ENCODE results near the gene P4HB. TPM values are rescaled to one million over a fixed set of nuclear protein-coding genes. Genes with fewer than 3 reads are reported as not detected.

P4HB gene
- total RNA-seq, 1 donor from 2014 or later: 203 TPM

DNA sequence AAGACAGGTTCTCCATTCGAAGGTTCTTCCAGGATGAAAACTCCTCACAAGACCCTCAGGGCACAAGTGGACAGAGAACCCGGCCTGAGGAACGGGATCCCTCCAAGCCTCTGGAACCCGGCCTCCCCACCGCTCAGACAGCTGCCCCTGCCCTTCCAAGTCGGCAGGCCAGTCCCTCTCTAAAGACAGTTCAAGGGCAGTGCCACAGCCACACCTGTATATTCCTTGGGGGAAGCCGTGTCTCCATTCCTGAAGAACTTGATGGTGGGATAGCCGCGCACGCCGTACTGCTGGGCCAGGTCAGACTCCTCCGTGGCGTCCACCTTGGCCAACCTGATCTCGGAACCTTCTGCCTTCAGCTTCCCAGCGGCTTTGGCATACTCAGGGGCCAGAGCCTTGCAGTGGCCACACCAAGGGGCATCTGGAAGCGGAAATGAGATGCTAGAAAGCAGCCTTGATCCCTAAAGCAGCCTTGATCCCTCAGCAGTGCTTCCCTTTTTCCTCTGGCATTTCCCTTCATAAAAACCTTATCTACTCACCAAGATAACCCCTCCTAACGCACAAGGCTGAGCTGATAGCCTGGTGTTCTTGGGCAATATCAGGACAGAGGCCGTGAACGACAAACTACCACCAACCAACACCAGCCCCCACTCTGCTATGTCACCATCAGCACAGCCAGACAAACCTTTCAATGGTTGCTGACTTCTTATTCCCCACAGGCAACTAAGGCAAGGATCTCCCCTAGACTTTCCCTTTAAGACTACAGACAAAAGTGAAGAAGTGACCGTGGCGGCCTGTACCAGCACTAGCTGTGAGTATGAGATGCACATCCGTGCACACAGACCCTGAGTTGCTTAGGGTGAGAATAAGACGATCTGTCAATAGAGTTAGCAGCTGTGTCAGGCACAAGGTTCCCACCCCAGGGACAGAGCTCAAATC is 1.1 kb downstream of the P4HB start:
- Mint-ChIP-seq H3K9me3 (no peaks in the 10 kb centered on the region), H3K27me3 (ENCODE audit: insufficient read depth, low read depth) (peaks cover 6% of the 10 kb centered on the region), H3K27ac (peak overlapping the region; percentile 91), H3K4me3 (peak overlapping the region; percentile 95), H3K4me1 (peaks cover 20% of the 10 kb centered on the region), H3K36me3 (peaks cover 17% of the 10 kb centered on the region)
- no peak for TF ChIP-seq EZH2phosphoT487 (IDR thresholded peaks at IDR 0.05)
- TF ChIP-seq, protein P1, sequence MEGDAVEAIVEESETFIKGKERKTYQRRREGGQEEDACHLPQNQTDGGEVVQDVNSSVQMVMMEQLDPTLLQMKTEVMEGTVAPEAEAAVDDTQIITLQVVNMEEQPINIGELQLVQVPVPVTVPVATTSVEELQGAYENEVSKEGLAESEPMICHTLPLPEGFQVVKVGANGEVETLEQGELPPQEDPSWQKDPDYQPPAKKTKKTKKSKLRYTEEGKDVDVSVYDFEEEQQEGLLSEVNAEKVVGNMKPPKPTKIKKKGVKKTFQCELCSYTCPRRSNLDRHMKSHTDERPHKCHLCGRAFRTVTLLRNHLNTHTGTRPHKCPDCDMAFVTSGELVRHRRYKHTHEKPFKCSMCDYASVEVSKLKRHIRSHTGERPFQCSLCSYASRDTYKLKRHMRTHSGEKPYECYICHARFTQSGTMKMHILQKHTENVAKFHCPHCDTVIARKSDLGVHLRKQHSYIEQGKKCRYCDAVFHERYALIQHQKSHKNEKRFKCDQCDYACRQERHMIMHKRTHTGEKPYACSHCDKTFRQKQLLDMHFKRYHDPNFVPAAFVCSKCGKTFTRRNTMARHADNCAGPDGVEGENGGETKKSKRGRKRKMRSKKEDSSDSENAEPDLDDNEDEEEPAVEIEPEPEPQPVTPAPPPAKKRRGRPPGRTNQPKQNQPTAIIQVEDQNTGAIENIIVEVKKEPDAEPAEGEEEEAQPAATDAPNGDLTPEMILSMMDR (IDR thresholded peaks at IDR 0.05): no peak
- no peak for TF ChIP-seq EZH2 (IDR thresholded peaks at IDR 0.05)
- peak overlapping the region; percentile 98 for H3K9ac ChIP-seq
- no peak overlapping the region for H2AFZ ChIP-seq (replicated peaks)
- no peaks in the 10 kb centered on the region for H3K36me3 ChIP-seq
- peaks cover 72% of the 10 kb centered on the region for H3K79me2 ChIP-seq (ENCODE audit: low read depth)
- no peak for DNase-seq (ENCODE audit: low spot score)
- H3K4me2 ChIP-seq: peak overlapping the region; percentile 100
- H3K4me3 ChIP-seq: peak overlapping the region; percentile 100
- H3K4me1 ChIP-seq: peaks cover 7% of the 10 kb centered on the region
- peaks cover 36% of the 10 kb centered on the region for H3F3A ChIP-seq (ENCODE audit: low read depth)
- no peak overlapping the region for H3K27ac ChIP-seq
- no peaks in the 10 kb centered on the region for H3K9me3 ChIP-seq (ENCODE audit: low read depth)
- peaks cover 35% of the 10 kb centered on the region for H4K20me1 ChIP-seq (ENCODE audit: low read depth)
- no peaks in the 10 kb centered on the region for H3K27me3 ChIP-seq

DNA sequence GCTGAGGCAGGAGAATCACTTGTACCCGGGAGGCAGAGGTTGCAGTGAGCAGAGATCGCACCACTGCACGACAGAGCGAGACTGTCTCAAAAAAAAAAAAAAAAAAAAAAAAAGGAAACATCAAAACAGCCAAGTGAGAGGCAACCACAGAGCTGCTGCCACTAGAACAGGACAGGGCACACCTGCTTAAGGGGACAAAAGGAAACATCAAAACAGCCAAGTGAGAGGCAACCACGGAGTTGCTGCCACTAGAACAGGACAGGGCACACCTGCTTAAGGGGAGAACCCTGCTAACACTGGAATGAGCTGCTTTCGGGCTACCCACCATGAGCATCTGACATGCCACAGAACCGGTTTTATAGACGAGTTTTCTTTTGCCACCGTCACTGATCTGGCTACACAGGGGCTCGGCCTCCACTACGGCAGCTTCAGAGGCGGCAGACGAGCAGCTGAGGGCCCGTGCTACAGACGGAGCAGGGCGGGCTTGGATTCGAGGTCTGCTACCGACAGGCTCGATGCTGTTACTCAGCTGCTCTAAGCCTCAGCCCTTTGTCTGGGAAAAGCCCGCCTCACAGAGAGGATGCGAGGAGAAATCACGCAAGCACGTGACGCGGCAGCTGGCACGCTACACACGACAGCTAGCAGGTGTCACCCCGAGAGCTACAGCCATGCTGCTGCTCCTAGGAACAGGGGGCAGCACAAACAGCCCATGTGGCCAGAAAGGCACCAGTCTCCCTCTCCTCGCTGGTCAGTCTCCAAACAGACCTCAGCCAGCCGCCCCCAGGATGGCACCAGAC is 2.0 kb downstream of the P4HB start:
- Mint-ChIP-seq H3K27me3 (ENCODE audit: insufficient read depth, low read depth) (peaks cover 6% of the 10 kb centered on the region), H3K9me3 (no peaks in the 10 kb centered on the region), H3K4me3 (peak overlapping the region; percentile 95), H3K27ac (no peak overlapping the region), H3K36me3 (peaks cover 19% of the 10 kb centered on the region), H3K4me1 (peaks cover 18% of the 10 kb centered on the region)
- no peak overlapping the region for H3K4me3 ChIP-seq
- TF ChIP-seq EZH2phosphoT487 (IDR thresholded peaks at IDR 0.05) (no peak), EZH2 (IDR thresholded peaks at IDR 0.05) (no peak)
- TF ChIP-seq, protein P1 (IDR thresholded peaks at IDR 0.05): no peak
- H3K36me3 ChIP-seq: no peaks in the 10 kb centered on the region
- peak overlapping the region; percentile 100 for H3K4me2 ChIP-seq
- DNase-seq (ENCODE audit: low spot score): no peak
- H3K9me3 ChIP-seq (ENCODE audit: low read depth): no peaks in the 10 kb centered on the region
- peak overlapping the region; percentile 20 for H3K9ac ChIP-seq
- H3K4me1 ChIP-seq: peaks cover 7% of the 10 kb centered on the region
- H2AFZ ChIP-seq (replicated peaks): no peak overlapping the region
- H3F3A ChIP-seq (ENCODE audit: low read depth): peaks cover 32% of the 10 kb centered on the region
- H3K27ac ChIP-seq: no peak overlapping the region
- peaks cover 34% of the 10 kb centered on the region for H4K20me1 ChIP-seq (ENCODE audit: low read depth)
- peaks cover 63% of the 10 kb centered on the region for H3K79me2 ChIP-seq (ENCODE audit: low read depth)
- H3K27me3 ChIP-seq: no peaks in the 10 kb centered on the region

DNA sequence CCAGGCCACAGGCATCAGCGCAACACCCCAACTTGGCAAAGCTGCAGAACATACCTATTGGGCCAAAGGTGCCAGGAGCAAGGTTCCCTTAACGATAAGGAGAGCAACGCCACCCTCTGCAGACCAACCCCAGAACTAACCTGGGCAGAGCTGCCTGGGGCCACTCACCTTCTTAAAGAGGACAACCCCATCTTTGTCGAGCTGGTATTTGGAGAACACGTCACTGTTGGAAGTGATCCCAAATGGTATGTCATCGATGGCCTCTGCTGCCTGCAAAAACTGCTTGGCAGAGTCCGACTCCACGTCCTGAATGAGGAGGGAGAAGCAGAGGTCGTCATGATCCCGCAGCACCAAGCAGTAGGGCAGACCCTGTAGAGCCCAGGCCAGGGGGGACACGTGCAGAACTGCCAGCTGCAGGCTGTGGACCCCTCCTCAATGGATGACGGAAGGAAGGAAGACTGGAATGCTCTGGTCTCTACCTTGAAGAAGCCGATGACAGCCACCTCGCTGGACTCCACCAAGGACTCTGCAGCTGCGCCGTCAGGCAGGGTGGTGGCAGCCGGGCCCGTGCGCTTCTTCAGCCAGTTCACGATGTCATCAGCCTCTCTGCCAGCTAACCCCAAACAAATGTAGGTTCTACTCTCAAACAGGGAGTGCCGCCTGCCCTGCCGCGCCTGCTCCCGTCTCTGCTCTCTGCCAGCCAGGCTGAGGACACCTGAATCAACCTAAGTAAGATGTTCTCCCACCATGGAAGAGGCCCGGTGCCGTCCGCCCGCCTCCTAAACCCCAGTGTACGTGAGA is 5.2 kb downstream of the P4HB start:
- Histone ChIP-seq H3K4me3 (no peak overlapping the region), H3K27me3 (no peaks in the 10 kb centered on the region), H3F3A (ENCODE audit: low read depth) (peaks cover 16% of the 10 kb centered on the region), H3K9ac (no peak overlapping the region), H2AFZ (replicated peaks) (no peak overlapping the region), H3K36me3 (no peaks in the 10 kb centered on the region), H3K4me1 (peaks cover 7% of the 10 kb centered on the region), H3K27ac (no peak overlapping the region), H3K79me2 (ENCODE audit: low read depth) (peaks cover 40% of the 10 kb centered on the region), H3K4me2 (no peak overlapping the region), H3K9me3 (ENCODE audit: low read depth) (no peaks in the 10 kb centered on the region), H4K20me1 (ENCODE audit: low read depth) (peaks cover 30% of the 10 kb centered on the region)
- H3K4me1 Mint-ChIP-seq: peaks cover 10% of the 10 kb centered on the region
- H3K9me3 Mint-ChIP-seq: no peaks in the 10 kb centered on the region
- TF ChIP-seq EZH2phosphoT487 (IDR thresholded peaks at IDR 0.05) (no peak), EZH2 (IDR thresholded peaks at IDR 0.05) (no peak)
- TF ChIP-seq, protein P1 (IDR thresholded peaks at IDR 0.05): peak; percentile 23
- H3K27me3 Mint-ChIP-seq (ENCODE audit: insufficient read depth, low read depth): peaks cover 2% of the 10 kb centered on the region
- no peak for DNase-seq (ENCODE audit: low spot score)
- peaks cover 20% of the 10 kb centered on the region for H3K36me3 Mint-ChIP-seq
- no peak overlapping the region for H3K27ac Mint-ChIP-seq
- H3K4me3 Mint-ChIP-seq: no peak overlapping the region

Measured in neural progenitor cell (in vitro differentiated cells).